ENCODE measurements around the gene ARL5C.

ARL5C gene

DNA sequence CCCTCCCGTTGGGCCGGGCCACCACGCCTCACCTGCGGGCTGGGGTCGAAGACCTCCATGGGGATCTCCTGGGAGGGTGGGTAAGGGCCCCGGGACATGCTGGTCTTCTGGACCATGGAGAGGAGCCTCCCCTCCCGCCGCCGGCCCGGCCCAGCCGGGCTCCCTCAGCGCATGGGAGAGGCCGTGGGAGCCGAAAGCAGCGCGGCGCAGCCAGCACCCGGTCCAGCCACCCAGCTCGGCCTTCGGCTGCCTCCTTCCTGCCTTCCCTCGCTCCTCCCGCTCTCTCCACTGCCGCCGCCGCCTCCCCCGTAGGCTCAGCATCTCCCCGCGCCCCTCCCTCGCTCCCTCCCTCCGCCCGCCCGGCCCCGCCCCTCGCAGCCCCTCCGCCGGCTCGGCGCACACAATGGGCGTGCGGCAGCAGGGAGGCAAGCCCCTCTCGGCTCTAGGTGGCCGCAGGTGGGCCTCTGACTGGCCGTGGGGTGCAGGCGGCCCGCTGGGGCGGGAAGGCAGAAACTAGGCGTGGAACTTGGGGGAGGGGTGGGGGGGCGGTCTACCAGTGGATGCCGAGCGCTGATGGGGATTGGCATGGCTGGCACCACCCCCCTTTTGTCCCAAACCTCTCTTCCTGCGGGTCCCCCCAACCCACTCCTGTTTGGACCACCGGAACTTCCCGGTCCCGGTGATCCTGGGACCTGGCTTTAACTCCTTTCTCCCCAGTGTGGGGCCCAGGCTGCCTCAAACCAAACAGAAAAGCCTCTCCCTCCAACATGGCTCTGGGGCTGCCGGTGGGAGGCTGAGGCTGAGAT lies 31.6 kb upstream of the ARL5C start, which contains the start of gene CACNB1 (continued):
- TF ChIP-seq, protein P1, sequence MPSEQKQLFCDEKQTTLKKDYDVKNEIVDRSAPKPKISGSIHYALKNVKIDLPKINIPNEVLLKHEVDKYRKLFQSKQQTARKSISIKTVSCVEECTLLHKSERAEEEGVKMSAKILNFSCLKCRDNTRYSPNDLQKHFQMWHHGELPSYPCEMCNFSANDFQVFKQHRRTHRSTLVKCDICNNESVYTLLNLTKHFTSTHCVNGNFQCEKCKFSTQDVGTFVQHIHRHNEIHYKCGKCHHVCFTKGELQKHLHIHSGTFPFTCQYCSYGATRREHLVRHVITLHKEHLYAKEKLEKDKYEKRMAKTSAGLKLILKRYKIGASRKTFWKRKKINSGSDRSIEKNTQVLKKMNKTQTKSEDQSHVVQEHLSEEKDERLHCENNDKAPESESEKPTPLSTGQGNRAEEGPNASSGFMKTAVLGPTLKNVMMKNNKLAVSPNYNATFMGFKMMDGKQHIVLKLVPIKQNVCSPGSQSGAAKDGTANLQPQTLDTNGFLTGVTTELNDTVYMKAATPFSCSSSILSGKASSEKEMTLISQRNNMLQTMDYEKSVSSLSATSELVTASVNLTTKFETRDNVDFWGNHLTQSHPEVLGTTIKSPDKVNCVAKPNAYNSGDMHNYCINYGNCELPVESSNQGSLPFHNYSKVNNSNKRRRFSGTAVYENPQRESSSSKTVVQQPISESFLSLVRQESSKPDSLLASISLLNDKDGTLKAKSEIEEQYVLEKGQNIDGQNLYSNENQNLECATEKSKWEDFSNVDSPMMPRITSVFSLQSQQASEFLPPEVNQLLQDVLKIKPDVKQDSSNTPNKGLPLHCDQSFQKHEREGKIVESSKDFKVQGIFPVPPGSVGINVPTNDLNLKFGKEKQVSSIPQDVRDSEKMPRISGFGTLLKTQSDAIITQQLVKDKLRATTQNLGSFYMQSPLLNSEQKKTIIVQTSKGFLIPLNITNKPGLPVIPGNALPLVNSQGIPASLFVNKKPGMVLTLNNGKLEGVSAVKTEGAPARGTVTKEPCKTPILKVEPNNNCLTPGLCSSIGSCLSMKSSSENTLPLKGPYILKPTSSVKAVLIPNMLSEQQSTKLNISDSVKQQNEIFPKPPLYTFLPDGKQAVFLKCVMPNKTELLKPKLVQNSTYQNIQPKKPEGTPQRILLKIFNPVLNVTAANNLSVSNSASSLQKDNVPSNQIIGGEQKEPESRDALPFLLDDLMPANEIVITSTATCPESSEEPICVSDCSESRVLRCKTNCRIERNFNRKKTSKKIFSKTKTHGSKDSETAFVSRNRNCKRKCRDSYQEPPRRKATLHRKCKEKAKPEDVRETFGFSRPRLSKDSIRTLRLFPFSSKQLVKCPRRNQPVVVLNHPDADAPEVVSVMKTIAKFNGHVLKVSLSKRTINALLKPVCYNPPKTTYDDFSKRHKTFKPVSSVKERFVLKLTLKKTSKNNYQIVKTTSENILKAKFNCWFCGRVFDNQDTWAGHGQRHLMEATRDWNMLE (tag by site-specific recombination; conservative IDR thresholded peaks at IDR 0.05; ENCODE audit: low read depth): no peak
- TF ChIP-seq ZBTB17 (tag by site-specific recombination; IDR thresholded peaks at IDR 0.05) (peak; percentile 75), ZBTB44 (tag by site-specific recombination; IDR thresholded peaks at IDR 0.05) (no peak), ZNF664 (tag by site-specific recombination; IDR thresholded peaks at IDR 0.05) (no peak), ZNF791 (tag by site-specific recombination; IDR thresholded peaks at IDR 0.05) (no peak), ZSCAN23 (tag by site-specific recombination; IDR thresholded peaks at IDR 0.05) (no peak), ZNF549 (tag by site-specific recombination; IDR thresholded peaks at IDR 0.05) (no peak), ZNF792 (tag by site-specific recombination; IDR thresholded peaks at IDR 0.05) (no peak), ZNF624 (tag by site-specific recombination; IDR thresholded peaks at IDR 0.05) (no peak), ZNF596 (tag by site-specific recombination; IDR thresholded peaks at IDR 0.05) (0 out of 2 replicates have a peak, but pooled peaks have one; percentile 40), ZNF843 (tag by site-specific recombination; IDR thresholded peaks at IDR 0.05) (no peak), ZNF302 (tag by site-specific recombination; IDR thresholded peaks at IDR 0.05; ENCODE audit: low read depth) (no peak), SP2 (tag by site-specific recombination; IDR thresholded peaks at IDR 0.05) (peak; percentile 83), ZNF335 (tag by site-specific recombination; conservative IDR thresholded peaks at IDR 0.05) (peak; percentile 41; the same call in 1 of the 2 replicates), ZNF423 (tag by site-specific recombination; IDR thresholded peaks at IDR 0.05) (no peak), ZFP3 (tag by site-specific recombination; IDR thresholded peaks at IDR 0.05; ENCODE audit: low read depth) (no peak), ZNF558 (tag by site-specific recombination; IDR thresholded peaks at IDR 0.05) (no peak), ATF2 (tag by site-specific recombination; IDR thresholded peaks at IDR 0.05; ENCODE audit: low read depth) (no peak), ZNF19 (tag by site-specific recombination; IDR thresholded peaks at IDR 0.05; ENCODE audit: low read depth) (no peak), ZNF610 (tag by site-specific recombination; IDR thresholded peaks at IDR 0.05; ENCODE audit: borderline replicate concordance) (no peak), ZIC2 (tag by site-specific recombination; IDR thresholded peaks at IDR 0.05) (peak; percentile 90), HOXD13 (CRISPR knock-in tag; IDR thresholded peaks at IDR 0.05; ENCODE audit: borderline replicate concordance) (no peak), ZNF140 (tag by site-specific recombination; IDR thresholded peaks at IDR 0.05) (no peak), ZNF221 (tag by site-specific recombination; IDR thresholded peaks at IDR 0.05; ENCODE audit: borderline replicate concordance) (no peak)
- TF ChIP-seq, protein P2, sequence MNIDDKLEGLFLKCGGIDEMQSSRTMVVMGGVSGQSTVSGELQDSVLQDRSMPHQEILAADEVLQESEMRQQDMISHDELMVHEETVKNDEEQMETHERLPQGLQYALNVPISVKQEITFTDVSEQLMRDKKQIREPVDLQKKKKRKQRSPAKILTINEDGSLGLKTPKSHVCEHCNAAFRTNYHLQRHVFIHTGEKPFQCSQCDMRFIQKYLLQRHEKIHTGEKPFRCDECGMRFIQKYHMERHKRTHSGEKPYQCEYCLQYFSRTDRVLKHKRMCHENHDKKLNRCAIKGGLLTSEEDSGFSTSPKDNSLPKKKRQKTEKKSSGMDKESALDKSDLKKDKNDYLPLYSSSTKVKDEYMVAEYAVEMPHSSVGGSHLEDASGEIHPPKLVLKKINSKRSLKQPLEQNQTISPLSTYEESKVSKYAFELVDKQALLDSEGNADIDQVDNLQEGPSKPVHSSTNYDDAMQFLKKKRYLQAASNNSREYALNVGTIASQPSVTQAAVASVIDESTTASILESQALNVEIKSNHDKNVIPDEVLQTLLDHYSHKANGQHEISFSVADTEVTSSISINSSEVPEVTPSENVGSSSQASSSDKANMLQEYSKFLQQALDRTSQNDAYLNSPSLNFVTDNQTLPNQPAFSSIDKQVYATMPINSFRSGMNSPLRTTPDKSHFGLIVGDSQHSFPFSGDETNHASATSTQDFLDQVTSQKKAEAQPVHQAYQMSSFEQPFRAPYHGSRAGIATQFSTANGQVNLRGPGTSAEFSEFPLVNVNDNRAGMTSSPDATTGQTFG (tag by site-specific recombination; IDR thresholded peaks at IDR 0.05; ENCODE audit: borderline replicate concordance): no peak
- TF ChIP-seq, protein P3, sequence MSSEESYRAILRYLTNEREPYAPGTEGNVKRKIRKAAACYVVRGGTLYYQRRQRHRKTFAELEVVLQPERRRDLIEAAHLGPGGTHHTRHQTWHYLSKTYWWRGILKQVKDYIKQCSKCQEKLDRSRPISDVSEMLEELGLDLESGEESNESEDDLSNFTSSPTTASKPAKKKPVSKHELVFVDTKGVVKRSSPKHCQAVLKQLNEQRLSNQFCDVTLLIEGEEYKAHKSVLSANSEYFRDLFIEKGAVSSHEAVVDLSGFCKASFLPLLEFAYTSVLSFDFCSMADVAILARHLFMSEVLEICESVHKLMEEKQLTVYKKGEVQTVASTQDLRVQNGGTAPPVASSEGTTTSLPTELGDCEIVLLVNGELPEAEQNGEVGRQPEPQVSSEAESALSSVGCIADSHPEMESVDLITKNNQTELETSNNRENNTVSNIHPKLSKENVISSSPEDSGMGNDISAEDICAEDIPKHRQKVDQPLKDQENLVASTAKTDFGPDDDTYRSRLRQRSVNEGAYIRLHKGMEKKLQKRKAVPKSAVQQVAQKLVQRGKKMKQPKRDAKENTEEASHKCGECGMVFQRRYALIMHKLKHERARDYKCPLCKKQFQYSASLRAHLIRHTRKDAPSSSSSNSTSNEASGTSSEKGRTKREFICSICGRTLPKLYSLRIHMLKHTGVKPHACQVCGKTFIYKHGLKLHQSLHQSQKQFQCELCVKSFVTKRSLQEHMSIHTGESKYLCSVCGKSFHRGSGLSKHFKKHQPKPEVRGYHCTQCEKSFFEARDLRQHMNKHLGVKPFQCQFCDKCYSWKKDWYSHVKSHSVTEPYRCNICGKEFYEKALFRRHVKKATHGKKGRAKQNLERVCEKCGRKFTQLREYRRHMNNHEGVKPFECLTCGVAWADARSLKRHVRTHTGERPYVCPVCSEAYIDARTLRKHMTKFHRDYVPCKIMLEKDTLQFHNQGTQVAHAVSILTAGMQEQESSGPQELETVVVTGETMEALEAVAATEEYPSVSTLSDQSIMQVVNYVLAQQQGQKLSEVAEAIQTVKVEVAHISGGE (tag by site-specific recombination; conservative IDR thresholded peaks at IDR 0.05; ENCODE audit: low read depth): peak; percentile 20; the same call in 1 of the 2 replicates
